Kidney epithelial cell (primary cell): Measurements from ENCODE around the gene ZIC2. TPM values are rescaled to one million over a fixed set of nuclear protein-coding genes. Genes with fewer than 3 reads are reported as not detected.

Source experiments
- DNase-seq: peaks from one replicate; pipeline ENCODE4 v3.0.0-alpha.2; 2010; ENCODE audit warnings: low read depth
- H3K27me3 ChIP-seq: 2 replicates; pipeline ENCODE4 v1.6.0; 2011; ENCODE audit warnings: low read length; ENCODE audit not compliant: control insufficient read depth, insufficient read depth
- H3K36me3 ChIP-seq: 2 replicates; pipeline ENCODE4 v1.5.1; 2011; ENCODE audit warnings: low read length; ENCODE audit not compliant: control insufficient read depth, insufficient read depth
- H3K4me3 ChIP-seq: 2 replicates; pipeline ENCODE4 v1.5.1; 2011; ENCODE audit warnings: low read depth, mild to moderate bottlenecking, control low read depth, low read length
- CTCF ChIP-seq: IDR thresholded peaks from 2 replicates; pipeline ENCODE4 v1.5.1; 2011; ENCODE audit warnings: mild to moderate bottlenecking, moderate library complexity, low read length, control low read depth, inconsistent platforms; ENCODE audit not compliant: insufficient read depth, poor library complexity, severe bottlenecking
- total RNA-seq: library from RNA; depleted of rRNA; stranded (reverse); fragments of >200 nt; gene quantifications from 2 replicates; pipeline ENCODE4 v1.2.3, GENCODE V29; 2015

Gene ZIC2
- total RNA-seq, 1 donor from 2014 or later: not detected

GRCh38 chr13:99985886-99986527 lies 4.4 kb downstream of the ZIC2 start:
- TF ChIP-seq CTCF: no peak
- H3K4me3 ChIP-seq: no peak overlapping the region
- H3K27me3 ChIP-seq: peaks cover 82% of the 10 kb centered on the region
- no peak for DNase-seq
- H3K36me3 ChIP-seq: no peaks in the 10 kb centered on the region

GRCh38 chr13:99986741-99987140 lies 5.2 kb downstream of the ZIC2 start:
- no peak for DNase-seq
- peaks cover 90% of the 10 kb centered on the region for H3K27me3 ChIP-seq
- no peak overlapping the region for H3K4me3 ChIP-seq
- no peak for TF ChIP-seq CTCF
- no peaks in the 10 kb centered on the region for H3K36me3 ChIP-seq

- no peak for TF ChIP-seq CTCF
- Histone ChIP-seq H3K27me3 (peaks cover 91% of the 10 kb centered on the region), H3K36me3 (no peaks in the 10 kb centered on the region), H3K4me3 (no peak overlapping the region)
- no peak for DNase-seq
Measured at GRCh38 chr13:99987154-99988019, 5.8 kb downstream of the ZIC2 start.

GRCh38 chr13:99988529-99989275 lies 7.1 kb downstream of the ZIC2 start:
- DNase-seq: no peak
- no peaks in the 10 kb centered on the region for H3K36me3 ChIP-seq
- TF ChIP-seq CTCF: no peak
- H3K4me3 ChIP-seq: no peak overlapping the region
- H3K27me3 ChIP-seq: peaks cover 88% of the 10 kb centered on the region

GRCh38 chr13:99989276-99990125 lies 7.9 kb downstream of the ZIC2 start:
- DNase-seq: no peak
- Histone ChIP-seq H3K27me3 (peaks cover 85% of the 10 kb centered on the region), H3K4me3 (no peak overlapping the region), H3K36me3 (no peaks in the 10 kb centered on the region)
- TF ChIP-seq CTCF: no peak
